Brain pericyte (primary cell): Measurements from ENCODE around the gene DGKB.
A peak's percentile ranks its signal among the peaks of the same experiment; 100 is the strongest.
"Not testable (repeated sequence)": the region's sequence is repeated elsewhere in the genome, so short reads cannot be mapped to it uniquely, and the experiment has no call there.

Source experiments
- DNase-seq: peaks from one replicate; pipeline ENCODE4 v3.0.0-alpha.2; 2012; ENCODE audit warnings: low read depth, low spot score

The DGKB gene

DNA sequence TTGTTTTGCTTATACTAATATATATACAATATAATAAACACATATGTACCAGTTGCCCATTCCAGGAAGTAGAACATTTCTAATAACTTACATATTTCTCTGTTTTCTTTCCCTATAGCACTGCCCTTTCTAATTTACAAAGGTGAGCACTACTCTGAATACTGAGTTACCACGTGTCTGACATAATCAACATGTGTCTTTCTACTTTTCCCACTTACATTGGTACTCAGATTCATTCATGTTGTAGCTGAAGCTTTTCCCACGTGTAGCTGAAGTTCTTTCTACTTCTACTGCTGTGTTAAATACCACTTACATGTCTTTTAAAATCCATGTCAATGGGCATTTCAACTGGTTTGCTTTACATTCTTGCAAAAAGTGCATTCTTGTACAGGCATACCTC is 317.3 kb downstream of the DGKB start:
- no peak for DNase-seq

DNA sequence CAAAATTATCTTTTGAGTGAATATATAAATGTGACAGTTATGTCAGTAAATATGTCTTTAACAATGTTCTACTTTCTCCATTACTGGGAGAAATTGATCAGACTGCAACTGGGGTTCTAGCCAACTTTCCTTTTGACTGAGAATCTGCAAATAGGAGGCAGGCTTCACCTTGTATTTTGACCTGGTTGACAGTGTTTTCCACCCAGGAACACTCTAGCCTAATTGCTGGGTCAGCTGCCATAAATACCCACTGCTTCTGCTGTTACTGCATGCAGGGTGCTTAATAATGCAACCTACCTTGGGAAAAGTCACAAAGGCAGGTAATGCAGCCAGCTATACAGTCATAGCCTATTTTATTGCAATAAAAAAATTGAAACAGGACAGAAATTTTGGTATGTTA is 319.0 kb downstream of the DGKB start:
- DNase-seq = no peak

DNA sequence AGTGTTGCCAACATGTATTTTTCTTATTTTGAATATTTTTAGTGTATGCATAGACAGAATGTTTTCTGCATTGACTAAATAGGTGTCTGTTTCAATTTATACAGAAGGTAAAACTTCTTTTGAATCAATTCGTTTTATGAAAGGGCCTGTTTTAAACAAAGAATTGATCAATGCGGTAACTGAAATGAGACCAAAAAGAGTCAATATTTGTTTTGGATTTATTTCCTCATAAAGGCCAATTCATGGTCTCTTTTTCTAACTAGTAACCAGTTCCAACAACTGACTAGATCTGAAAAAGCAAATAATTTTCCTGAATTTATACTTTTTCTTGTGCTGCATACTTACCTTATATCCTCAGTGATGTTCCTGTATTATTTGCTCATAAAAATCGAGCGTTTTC is 320.5 kb downstream of the DGKB start:
- DNase-seq = no peak

DNA sequence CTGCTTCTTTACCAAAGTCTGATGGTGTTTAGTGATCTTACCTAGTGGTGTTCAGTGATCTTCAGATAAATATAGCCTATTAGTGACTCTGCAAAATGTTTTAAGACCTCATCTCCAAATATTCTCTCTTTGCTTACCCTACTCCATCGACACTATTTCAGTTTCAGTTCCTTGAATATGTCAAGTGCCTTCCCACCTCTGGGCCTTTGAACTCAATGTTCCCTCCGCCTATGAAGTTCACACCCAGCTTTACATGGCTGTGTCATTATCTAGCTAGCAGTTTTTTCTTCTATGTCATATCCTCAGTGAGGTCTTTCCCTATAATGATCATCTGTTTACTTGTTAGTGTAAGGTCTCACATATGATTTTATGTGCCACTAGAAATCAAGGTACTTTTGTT is 322.6 kb downstream of the DGKB start:
- DNase-seq = no peak

DNA sequence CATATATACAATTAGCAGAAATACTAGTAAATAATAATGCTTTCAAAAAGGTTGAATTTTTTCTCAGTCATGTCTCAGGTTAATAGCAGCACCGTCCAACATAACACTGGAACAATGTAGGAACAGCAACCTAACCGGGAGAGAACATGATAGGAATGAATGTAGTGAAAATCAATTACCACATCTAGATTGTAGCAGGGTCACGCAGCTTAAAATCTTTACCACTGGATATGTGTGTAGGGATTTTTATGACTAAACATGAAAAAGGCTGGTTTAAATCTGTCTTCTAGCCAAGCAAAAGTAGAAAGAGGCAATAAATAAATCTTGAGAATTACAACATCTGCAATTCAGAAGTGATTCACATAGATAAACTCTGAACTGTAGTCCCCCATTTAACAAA is 326.0 kb downstream of the DGKB start:
- no peak for DNase-seq

DNA sequence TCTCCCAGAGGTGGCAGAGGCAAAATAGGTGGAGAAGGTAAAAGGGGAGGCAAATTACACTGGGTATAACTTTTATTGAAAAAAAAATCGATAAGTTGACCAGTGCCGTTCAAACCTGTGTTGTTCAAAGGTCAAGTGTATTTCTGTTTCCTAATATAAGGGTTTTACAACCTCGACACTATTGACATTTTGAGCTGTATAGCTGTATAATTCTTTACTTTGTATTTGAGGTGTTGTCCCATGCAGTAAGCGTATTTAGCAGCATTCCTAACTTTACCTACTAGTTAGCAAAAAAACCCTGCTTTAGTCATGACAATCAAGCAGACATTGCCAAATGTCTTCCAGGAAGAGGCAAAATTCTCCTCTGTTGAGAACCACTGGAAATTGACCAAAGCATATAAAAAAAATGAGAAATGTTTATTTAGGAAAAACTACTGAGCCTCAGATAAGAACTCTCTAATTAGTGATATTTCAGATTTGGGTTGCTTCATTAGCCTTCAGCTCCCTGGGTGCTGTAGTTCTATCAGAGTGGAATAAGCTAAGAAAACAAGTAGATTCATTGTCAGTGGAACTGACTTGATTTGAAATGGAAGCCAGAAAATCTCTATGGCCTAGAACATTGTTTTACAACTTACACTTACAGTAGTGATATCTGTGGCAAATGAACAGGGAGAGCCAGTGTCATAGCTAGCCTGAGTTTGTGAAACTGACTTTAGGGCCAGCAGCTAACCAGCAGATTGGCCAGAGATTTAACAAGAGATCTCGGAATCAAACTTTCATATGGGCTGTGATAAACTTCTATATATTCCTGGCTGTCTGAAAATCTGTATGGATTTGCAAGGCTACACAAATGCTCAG is 331.6 kb downstream of the DGKB start:
- DNase-seq = no peak

DNA sequence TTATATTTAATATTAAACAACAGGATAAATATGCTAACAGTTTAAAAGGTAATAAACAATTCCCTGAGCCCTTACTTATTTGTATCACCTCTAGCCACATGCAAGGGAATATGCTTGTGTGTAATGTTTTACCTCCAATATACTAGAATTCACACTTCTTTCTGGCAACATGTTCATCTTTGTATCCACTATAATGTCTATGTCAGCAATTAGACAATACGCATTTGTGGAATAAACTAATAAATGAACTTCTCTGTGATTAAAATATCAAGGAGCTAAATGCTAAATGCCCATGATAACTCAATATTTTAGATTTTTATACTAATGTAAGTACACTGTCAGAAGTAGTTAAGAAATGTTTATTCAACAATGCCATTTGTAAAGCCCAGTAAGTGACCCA is 350.5 kb downstream of the DGKB start:
- DNase-seq = no peak

DNA sequence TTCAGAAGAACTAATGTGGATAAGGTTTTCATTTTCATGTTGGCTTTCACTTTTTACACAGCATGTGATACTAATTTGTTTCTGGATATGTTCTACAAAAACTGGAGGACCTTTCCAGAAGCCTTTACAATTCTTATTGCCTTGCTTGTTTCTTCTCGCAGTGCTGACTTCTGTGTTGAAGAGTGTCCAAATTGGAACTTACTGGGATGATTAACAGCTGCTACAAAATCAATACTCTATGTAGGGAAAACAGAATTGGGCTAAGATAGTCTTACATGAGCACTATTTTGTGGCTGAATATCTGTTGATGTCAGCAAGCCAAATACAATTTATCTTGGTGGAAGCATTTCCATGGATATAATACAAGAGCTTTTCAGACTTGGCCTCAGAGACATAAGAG is 351.2 kb downstream of the DGKB start:
- DNase-seq = no peak

DNA sequence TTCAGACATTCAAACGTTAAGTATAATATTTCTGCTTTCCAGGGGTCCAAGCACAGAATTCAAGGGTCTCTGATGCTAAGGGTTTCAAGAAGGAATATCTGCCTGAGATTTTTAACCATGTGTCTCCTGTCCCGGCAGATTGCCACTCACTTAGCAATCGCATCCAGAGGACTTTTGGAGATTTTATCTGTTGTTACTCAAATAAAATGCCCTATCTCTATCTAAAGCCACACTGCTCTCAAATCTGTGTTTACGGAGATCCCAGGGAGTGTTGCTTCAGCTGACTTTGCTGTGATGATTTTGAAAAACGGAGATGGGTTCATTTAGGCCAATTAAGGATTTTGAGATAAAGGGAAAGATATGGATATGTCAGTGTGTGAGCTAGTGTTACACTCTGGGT is 359.9 kb downstream of the DGKB start:
- DNase-seq = no peak

DNA sequence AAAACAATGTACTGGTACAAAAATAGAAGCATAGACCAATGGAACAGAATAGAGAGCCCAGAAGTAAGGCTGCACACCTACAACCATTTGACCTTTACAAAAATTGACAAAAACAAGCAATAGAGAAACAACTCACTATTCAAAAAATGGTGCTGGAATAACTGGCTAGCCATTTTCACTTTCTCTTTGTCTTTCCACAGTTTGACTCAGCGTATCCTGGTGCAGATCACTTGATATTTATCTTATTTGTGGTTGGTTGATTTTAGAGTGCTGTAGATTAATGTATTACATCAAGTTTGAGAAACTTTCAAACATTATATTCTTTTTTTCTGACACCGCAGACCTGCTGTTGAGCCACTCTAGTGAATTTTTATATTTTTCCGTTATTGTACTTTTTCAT is 381.4 kb downstream of the DGKB start:
- no peak for DNase-seq

DNA sequence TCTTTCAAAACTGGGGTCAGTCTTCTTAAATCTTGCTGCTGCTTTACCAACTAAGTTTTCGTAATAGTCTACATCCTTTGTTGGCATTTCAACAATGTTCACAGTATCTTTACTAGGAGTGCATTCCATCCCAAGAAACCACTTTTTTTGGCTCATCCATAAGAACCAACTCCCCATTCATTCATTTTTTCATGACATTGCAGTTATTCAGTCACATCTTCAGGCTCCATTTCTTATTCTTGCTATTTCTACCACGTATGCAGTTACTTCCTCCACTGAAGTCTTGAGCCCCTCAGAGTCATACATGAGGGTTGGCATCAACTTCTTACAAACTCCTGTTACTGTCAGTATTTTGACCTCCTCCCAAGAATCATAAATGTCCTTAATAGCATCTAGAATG is 392.3 kb downstream of the DGKB start:
- DNase-seq = no peak

DNA sequence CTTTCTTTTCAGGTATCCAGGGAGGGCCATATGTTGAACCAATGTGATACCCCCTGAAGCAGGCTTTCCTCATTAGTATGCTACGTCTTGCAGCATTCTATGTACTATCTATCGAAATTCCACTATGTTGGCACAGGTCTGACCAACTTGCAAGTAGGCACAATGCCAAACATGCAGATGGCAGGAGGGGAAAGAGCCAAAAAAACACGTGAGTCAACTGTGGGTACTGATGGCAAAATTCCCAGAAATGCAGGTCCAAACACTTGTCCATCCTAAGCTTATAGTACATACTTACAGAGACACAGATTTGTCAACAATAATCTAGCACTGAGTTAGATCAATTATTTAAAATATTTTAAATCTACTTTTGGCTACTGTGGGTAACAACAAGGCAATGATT is 394.9 kb downstream of the DGKB start:
- peak; percentile 43 for DNase-seq

DNA sequence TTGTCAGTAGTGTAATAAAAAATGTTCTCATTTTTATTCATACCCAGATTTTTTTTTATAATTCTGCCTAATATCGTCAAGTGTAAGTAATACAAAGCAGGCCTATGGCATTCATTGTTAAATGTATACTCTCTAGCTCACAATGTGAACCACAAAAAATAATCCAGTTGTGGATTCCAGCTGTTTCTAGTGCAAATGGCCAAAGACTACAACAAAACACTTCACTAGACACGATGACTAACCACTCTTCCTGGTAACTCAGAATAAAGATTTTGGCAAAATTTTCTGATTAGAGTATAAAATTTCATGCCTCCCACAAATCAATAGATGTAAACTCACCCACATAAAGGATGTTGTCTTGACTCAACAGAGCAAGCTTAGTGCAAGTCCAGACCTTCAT is 396.6 kb downstream of the DGKB start:
- no peak for DNase-seq

DNA sequence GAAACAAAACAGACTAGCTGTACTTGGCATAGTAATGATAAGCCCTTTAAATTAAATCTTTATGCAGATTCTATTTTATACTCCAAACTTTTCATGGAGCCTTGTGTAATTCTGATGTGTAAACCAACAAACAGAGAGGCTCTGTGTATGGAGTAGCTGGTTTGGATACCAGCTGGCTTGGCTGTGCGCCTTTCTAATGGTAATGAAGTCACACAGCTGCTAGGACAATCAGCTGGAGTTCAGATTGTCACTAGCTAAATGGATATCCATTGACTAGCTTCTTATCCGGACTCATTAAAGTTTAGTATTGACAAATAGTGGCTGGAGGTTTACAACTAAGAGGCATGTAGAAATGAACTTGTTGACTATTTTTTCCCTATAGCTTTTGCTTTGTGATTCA is 398.4 kb downstream of the DGKB start:
- DNase-seq = no peak

DNA sequence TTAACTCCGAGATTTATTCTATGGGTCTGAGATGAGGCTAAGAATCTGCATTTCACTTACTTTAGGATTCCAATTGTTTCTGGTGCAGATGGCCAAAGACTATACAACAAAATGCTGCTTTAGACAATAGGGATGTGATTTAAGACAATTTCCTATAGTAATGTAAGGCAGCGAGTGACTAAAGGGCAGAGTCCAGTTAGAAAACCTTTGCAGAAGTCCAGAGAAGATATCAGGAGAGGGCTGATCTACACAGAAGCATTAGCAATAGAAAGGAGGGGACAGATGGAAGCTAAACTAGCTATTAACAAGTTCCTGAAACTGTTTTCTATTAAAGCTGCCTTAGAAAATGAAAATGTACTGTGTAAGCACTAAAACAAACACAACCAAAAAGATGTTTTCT is 398.9 kb downstream of the DGKB start:
- DNase-seq = no peak

DNA sequence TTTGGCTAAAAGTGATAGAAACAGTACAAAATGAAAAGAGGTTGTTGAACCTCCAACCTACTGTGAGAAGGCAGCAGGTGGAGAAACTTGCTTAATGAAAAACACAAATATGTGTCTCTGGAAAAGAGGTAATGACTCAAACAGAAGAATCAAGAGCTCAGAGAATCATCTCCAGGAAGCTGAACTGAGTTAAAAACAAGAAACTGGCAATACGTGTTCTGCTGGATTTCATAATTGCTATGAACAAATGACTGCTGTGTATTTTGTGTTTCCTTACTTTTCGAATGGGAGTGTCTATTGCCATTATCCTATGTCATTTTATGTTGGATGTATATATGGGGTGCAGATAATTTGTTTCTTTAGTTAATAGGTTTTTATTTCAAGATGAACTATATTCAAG is 401.1 kb downstream of the DGKB start:
- DNase-seq = no peak

DNA sequence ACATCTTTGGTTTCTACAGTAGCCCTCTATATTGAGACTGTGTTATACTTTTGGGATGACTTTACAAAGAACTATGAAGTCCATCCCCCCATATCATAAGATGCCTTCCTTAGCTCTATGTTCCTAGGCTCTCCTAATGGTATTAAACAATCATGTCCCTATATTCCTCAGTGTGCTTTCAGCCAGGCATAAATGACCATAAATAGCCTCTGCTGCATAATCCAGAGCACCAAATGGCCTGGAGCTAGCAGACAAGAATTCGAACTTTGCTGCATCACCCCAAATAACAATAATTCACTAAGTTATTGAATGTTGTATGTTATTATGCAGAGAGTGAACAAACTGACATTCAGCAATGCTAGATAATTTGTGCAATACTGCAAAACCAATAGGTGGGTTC is 405.2 kb downstream of the DGKB start:
- DNase-seq = no peak

DNA sequence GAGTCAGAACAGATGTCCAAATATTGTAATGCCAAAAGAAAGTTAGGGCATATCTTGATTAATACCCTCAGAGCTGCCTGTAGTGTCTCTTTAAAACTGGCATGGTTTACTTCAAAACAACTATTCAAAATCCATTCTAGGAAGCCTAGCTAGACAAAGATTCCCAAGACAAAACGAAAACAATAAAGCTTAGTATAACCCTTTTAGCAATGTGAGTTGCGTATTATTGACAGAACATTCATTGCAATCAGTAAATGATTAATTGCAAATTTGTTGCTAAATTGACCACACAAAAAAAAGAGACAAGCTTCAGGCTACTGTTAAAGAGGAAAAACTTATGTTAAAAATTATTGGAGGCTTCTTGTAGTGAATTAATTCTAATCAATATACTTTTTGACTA is 406.9 kb downstream of the DGKB start:
- no peak for DNase-seq

DNA sequence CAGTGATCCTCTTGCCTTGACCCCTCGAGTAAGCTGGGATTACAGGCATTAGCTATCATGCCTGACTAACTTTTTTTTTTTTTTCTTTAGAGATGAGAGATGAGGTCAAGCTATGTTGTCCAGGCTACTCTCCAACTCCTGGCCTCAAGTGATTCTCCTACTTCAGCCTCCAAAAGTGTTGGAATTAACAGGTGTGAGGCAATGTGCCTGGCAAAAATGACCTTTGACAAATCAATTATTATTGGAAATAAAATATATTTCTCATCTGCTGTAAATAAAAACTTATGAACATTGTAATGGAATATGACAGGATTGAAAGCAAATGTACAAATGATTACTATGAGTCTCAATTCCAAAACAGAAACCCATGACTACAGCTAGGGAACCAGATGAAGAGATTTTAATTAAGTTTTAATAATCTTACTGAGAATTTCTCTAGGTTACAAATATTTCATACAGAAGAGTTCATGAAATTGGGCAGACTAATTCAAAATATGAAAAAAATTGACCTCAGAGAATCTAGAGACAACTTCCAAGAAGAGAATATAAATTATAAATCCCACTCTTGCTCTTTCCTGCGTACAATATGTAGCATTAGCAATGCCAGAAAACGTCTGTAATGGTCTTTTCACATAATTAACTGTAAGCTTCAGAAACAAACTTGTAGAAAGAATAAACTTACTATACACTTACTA is 414.7 kb downstream of the DGKB start:
- no peak for DNase-seq

DNA sequence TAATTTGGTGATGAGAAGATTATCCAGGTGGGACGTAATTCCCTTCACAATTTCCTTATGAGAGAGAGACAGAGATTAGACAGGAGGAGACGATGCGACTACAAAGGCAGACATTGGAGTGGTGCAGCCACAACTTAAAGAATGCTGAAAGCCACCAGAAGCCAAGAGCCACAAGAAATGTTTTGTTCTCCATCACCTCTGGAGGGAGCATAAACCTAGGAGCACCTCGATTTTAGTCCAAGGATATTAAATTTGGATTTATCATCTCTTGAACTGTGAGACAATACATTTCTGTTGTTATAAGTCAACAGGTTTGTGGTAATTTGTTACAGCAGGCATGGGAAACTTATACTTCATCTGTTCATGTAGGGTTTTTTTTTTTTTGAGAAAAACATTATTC is 418.9 kb downstream of the DGKB start:
- DNase-seq = no peak

DNA sequence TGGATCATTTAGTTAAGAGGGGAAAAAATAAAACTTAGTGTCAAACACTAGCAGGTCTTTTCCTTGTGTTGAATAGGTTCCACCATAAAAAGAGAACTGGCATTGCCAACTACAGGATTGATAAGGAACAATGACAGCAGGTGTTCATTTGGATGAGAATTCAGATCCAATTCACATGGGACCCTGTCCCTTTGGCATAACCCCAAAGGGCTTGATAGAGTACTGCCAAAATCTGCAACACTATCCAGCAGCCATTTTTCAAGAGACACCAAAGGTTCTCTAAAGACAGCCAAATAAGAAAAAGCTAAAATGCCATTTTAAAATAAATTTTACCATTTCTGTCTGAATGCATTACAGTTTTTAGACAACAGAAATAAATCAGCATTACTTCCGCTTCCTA is 422.3 kb downstream of the DGKB start:
- DNase-seq = no peak

DNA sequence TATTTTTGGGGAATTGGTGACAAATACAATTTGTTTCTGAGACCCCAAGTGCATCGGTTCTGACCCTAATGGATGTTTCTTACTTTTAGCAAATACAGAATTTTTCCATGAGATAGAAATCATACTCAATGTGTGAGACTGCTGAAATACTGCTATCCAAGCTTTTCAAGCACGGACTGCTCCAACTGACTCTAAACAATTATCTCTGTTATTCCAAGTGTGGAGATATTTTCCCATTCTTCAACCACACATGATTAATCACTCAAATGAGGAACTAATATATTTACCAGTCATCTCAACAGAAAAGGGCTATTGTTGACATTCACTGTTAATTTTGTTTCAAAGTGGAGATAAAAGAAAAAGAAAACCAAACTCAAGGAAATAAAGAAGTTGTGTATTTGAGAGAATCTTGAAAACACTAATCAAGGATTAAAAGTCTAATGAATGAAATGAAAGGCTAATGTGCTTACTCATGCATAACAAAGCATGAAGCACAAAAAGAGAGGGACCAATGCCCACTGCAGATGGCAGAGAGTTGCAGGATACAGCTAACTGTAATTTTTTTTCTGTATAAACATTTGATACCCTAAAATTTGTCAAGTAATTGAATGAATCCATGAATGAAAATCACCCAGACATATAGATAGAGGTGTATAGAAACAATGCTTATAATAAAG is 423.6 kb downstream of the DGKB start:
- DNase-seq = no peak

DNA sequence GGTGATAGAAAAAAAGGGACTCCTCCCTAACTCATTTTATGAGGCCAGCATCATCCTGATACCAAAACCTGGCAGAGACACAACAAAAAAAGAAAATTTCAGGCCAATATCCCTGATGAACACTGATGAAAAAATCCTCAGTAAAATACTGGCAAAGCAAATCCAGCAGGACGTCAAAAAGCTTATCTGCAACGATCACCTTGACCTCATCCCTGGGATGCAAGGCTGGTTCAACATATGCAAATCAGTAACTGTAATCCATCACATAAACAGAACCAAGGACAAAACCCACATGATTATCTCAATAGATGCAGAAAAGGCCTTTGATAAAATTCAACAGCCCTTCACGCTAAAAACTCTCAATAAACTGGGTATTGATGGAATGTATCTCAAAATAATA is 440.8 kb downstream of the DGKB start:
- not testable (repeated sequence) for DNase-seq
